OCI-LY7 (cell line): ENCODE results near the gene HCN4.

ENCODE experiments used
- EZH2phosphoT487 ChIP-seq: fragments of 200-600 bp; sonication (generic); IDR thresholded peaks from 2 replicates; pipeline ENCODE4 v1.6.1; 2018; ENCODE audit warnings: low read depth, borderline replicate concordance, mild to moderate bottlenecking, mixed run types, antibody characterized with exemption, low read length, moderate library complexity, mixed read lengths
- TF ChIP-seq, protein P1 (sequence below): fragments of 200-600 bp; sonication (generic); conservative IDR thresholded peaks from 2 replicates; pipeline ENCODE4 v1.5.1; 2014; ENCODE audit warnings: mild to moderate bottlenecking, antibody characterized with exemption, low read length, moderate library complexity, mixed read lengths

DNA sequence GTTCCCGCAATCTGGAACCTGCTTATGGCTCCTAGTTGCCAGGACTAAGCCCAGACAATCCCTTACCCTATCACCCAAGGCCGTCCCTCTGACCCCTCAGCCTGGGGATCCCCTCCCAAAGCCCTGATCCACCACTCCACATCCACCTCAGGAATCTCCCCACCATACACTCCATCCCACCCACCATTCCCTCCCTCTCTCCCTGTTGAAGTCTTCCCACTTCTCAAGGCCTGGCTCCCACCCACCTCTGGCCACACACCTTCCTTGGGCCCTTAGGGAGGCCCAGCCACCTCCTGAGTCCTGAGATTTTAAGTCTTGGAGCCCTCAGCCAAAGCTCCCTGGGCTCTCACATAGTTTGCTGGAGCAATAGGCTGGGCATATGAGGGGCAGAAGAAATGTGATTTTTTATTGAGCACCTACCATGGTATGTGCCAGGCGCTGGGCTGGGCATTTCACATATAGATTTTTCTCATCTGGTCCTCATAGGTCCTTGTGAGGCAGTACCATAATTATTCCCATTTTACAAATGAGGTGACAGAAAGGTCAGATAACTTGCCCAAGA is 48.1 kb downstream of the HCN4 start:
- TF ChIP-seq, protein P1, sequence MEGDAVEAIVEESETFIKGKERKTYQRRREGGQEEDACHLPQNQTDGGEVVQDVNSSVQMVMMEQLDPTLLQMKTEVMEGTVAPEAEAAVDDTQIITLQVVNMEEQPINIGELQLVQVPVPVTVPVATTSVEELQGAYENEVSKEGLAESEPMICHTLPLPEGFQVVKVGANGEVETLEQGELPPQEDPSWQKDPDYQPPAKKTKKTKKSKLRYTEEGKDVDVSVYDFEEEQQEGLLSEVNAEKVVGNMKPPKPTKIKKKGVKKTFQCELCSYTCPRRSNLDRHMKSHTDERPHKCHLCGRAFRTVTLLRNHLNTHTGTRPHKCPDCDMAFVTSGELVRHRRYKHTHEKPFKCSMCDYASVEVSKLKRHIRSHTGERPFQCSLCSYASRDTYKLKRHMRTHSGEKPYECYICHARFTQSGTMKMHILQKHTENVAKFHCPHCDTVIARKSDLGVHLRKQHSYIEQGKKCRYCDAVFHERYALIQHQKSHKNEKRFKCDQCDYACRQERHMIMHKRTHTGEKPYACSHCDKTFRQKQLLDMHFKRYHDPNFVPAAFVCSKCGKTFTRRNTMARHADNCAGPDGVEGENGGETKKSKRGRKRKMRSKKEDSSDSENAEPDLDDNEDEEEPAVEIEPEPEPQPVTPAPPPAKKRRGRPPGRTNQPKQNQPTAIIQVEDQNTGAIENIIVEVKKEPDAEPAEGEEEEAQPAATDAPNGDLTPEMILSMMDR, result no peak
- TF ChIP-seq EZH2phosphoT487, result no peak
